Measurements from ENCODE around the gene GPR27. TPM values are rescaled to one million over a fixed set of nuclear protein-coding genes. Genes with fewer than 3 reads are reported as not detected.

The GPR27 gene
- polyA plus RNA-seq, 12 donors: 2.7 to 8.6 (median 3.8) TPM; not detected in 1

GRCh38 chr3:71784201-71784913 is 30.7 kb downstream of the GPR27 start:
- no peak for DNase-seq

DNA sequence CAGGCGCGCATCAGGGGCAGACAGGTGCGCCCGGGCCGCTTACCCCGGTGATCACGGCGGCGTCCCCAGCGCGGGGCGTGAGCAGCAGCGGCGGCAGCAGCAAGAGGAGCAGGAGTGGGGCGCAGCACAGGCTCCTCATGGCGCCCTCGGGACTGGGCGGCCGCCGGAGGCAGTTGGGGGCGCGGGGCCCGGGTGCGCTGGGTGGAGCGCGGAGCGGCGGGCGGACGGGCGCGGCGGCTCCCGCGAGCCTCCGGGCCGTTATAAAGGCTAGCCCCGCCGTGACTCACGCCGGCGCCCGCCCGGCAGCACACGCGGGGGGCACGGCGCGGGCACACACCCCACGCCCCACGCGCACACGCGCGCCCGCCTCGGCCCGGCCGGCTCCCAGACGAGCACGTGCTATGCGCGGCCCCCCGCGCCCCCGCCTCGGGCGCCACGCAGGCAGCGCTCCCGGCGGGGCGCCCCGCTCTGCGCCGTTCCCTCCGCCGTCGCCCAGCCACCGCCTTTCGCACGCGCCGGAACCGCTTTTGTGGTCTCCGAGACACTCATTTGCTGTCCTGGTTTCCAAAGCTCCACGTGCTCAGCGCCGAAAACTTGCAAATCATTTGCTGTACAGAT is 31.4 kb downstream of the GPR27 start, which contains the start of gene PROK2:
Gene PROK2, minus strand, starts transcription at position 235 of the 618 bp plus-strand sequence. Its CDS starts 96 bp downstream, at position 139.
- no peak for DNase-seq

GRCh38 chr3:71785532-71786216 is 32.0 kb downstream of the GPR27 start:
- DNase-seq: peak; percentile 21

GRCh38 chr3:71786217-71786549 is 32.5 kb downstream of the GPR27 start:
- peak; percentile 18 for DNase-seq

GRCh38 chr3:71786551-71786950 is 32.9 kb downstream of the GPR27 start:
- DNase-seq: peak; percentile 69

DNA sequence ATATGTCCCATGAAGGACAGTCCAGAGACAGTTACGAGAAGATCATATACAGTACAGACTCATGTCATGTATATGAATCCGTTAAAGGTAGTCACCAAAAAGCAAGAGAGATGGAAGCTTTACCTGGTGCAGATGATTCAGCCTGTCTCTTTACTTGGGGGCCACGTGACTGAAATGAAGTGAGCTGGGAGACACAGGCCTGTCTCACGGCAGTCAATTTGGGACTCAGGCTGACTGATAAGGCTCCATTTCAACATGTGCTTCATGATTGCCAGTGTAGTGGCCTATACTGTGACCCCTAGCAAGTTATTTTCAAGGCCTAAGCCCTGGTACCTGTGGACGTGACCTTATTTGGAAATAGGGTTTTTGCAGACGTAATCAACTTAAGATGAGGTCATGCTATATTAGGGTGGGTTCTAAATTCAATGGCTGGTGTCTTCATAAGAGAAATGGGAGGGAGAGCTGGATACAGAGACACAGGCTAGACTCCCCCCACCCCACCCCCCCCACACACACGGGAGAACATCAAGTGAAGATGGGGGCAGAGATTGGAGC is 34.3 kb downstream of the GPR27 start:
- DNase-seq: no peak

- no peak for DNase-seq
Observed at GRCh38 chr3:71789922-71790321, 36.3 kb downstream of the GPR27 start.

DNA sequence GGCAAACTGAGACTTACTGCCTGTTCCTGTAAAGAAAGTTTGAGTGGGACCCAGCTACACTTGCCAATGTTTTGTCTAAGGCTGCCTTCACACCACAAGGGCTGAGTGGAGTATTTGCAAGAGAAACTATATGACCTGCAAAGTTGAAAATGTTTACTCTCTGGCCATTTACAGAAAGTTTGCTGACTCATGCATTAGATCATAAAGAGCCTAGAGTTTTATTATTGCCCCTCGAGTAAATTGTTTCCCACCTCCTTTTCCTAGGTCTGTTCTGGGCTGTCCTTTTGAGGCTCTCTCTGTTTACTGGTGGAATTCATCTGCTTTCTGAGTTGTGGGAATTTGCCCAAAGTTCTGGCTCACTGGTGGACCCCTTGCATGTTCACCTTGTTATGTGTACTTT is 38.0 kb downstream of the GPR27 start:
- DNase-seq: no peak

GRCh38 chr3:71796290-71796689 is 42.6 kb downstream of the GPR27 start:
- no peak for DNase-seq

GRCh38 chr3:71797455-71797854 is 43.8 kb downstream of the GPR27 start:
- DNase-seq: no peak

GRCh38 chr3:71800023-71800422 is 46.4 kb downstream of the GPR27 start:
- no peak for DNase-seq

- no peak for DNase-seq
Observed at GRCh38 chr3:71801986-71802385, 48.3 kb downstream of the GPR27 start.

DNA sequence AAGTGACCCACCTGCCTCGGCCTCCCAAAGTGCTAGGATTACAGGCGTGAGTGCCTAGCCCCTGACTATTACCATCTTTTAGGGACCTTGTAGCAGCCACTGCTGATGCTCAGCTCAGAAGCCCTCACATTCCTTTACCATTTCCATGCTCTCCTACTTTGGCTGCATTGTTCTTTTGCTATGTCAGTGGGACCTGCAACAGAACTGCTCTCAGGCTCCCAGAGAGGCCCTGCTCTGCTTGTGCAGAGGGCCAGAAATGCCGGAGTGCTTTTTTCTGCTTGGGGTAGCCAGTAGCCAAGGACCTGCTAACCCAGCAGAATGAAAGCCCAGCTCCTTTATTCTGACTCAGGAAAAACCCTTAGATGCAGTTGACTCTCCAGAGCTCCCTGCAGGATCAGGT is 49.6 kb downstream of the GPR27 start:
- DNase-seq: no peak

DNA sequence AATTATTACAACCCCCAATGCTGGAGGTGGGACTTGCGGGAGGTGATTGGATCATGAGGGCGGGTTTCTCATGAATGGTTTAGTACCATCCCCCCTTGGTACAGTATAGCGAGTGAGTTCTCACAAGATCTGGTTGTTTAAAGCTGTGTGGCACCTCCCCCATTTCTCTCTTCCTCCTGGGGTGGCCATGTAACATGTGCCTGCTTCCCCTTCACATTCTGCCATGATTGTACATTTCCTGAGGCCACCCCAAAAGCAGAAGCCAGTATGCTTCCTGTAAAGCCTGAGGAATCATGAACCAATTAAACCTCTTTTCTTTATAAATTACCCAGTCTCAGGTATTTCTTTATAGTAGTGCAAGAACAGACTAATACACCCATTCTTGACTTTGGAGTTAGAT is 51.5 kb downstream of the GPR27 start:
- no peak for DNase-seq

DNA sequence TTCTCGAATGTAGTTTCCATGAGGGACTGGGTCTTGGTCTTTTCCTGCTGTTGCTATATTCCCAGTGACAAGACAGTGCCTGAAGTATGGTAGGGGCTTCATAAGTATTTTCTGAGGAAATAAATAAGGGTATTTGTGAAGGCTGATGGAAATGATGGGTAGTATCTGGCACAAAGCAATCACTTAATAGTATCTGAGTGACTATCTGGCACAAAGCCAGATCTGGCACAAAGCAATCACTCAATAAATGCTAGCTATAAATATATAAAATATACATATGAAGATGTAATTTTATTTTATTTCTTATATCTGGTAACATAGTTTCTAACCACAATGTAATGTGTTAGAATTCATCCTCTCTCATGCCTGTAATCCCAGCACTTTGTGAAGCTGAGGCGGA is 52.0 kb downstream of the GPR27 start:
- no peak for DNase-seq

Other genes starting within 250 kb of the GPR27 start
- gene FOXP1, start 170.1 kb upstream of the GPR27 start, polyA plus RNA-seq (ENCODE audit: insufficient read length in 12 of 12): 100 to 1,000 TPM in 1 of 12 donors, 10 to 100 TPM in 11; 17.7 to 192 (median 22.0) TPM
- 10 to 100 TPM in 6 of 12 donors, 1 to 10 TPM in 5, not detected in 1; 8.7 to 13.1 (median 10.5) TPM for gene EIF4E3, start 28.5 kb upstream of the GPR27 start, polyA plus RNA-seq (ENCODE audit: insufficient read length in 12 of 12)
- 1 to 10 TPM in 2 of 12 donors, under 1 TPM in 8, not detected in 2; 0.12 to 2.0 (median 0.57) TPM for gene PROK2, start 31.3 kb downstream of the GPR27 start, polyA plus RNA-seq (ENCODE audit: insufficient read length in 12 of 12)